ENCODE measurements around the gene ATRX. TPM values are rescaled to one million over a fixed set of nuclear protein-coding genes. Genes with fewer than 3 reads are reported as not detected.

The ATRX gene
- total and polyA plus RNA-seq, 3 donors from 2014 or later = 4.1 to 104 (median 84.4) TPM

- H3K4me3 ChIP-seq = no peak overlapping the region
- no peaks in the 10 kb centered on the region for H3K36me3 ChIP-seq (ENCODE audit: low read depth, missing control alignments)
- H3K4me1 ChIP-seq = no peaks in the 10 kb centered on the region
- TF ChIP-seq, protein P1, sequence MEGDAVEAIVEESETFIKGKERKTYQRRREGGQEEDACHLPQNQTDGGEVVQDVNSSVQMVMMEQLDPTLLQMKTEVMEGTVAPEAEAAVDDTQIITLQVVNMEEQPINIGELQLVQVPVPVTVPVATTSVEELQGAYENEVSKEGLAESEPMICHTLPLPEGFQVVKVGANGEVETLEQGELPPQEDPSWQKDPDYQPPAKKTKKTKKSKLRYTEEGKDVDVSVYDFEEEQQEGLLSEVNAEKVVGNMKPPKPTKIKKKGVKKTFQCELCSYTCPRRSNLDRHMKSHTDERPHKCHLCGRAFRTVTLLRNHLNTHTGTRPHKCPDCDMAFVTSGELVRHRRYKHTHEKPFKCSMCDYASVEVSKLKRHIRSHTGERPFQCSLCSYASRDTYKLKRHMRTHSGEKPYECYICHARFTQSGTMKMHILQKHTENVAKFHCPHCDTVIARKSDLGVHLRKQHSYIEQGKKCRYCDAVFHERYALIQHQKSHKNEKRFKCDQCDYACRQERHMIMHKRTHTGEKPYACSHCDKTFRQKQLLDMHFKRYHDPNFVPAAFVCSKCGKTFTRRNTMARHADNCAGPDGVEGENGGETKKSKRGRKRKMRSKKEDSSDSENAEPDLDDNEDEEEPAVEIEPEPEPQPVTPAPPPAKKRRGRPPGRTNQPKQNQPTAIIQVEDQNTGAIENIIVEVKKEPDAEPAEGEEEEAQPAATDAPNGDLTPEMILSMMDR (IDR thresholded peaks at IDR 0.05) = no peak
- no peak for TF ChIP-seq POLR2A (IDR thresholded peaks at IDR 0.05)
- 93 to 100% methylated on average over 1 of the region's 1 CpG for WGBS, 2 donors
- no peaks in the 10 kb centered on the region for H3K9me3 ChIP-seq
- H3K27me3 ChIP-seq = no peaks in the 10 kb centered on the region
- intact Hi-C loops (cut with DNase I; ENCODE audit: low total_unique reads) = no loop called here
- DNase-seq = no peak
- H3K27ac ChIP-seq = no peak overlapping the region
Measured at GRCh38 chrX:77617206-77617605, 168.8 kb downstream of the ATRX start.

- intact Hi-C loops (cut with DNase I; ENCODE audit: low total_unique reads) = no loop called here
- TF ChIP-seq, protein P1 (IDR thresholded peaks at IDR 0.05) = no peak
- no peak for TF ChIP-seq POLR2A (IDR thresholded peaks at IDR 0.05)
- Histone ChIP-seq H3K4me3 (no peak overlapping the region), H3K27ac (no peak overlapping the region), H3K9me3 (no peaks in the 10 kb centered on the region), H3K4me1 (no peaks in the 10 kb centered on the region), H3K36me3 (ENCODE audit: low read depth, missing control alignments) (no peaks in the 10 kb centered on the region), H3K27me3 (no peaks in the 10 kb centered on the region)
- no peak for DNase-seq
- 50 to 67% methylated on average over 1 to 2 of the region's 2 CpGs for WGBS, 2 donors
Measured at GRCh38 chrX:77603635-77604336, 182.2 kb downstream of the ATRX start.

- Histone ChIP-seq H3K4me1 (no peaks in the 10 kb centered on the region), H3K9me3 (no peaks in the 10 kb centered on the region), H3K27ac (no peak overlapping the region), H3K4me3 (no peak overlapping the region), H3K36me3 (ENCODE audit: low read depth, missing control alignments) (no peaks in the 10 kb centered on the region), H3K27me3 (no peaks in the 10 kb centered on the region)
- TF ChIP-seq, protein P1 (IDR thresholded peaks at IDR 0.05) = no peak
- TF ChIP-seq POLR2A (IDR thresholded peaks at IDR 0.05) = no peak
- WGBS, 2 donors = 93 to 100% methylated on average over 1 of the region's 1 CpG
- no peak for DNase-seq
- intact Hi-C loops (cut with DNase I; ENCODE audit: low total_unique reads) = no loop called here
Measured at GRCh38 chrX:77597511-77597910, 188.5 kb downstream of the ATRX start.

- Histone ChIP-seq H3K36me3 (ENCODE audit: low read depth, missing control alignments) (no peaks in the 10 kb centered on the region), H3K4me1 (no peaks in the 10 kb centered on the region), H3K27me3 (no peaks in the 10 kb centered on the region), H3K4me3 (no peak overlapping the region), H3K27ac (no peak overlapping the region), H3K9me3 (no peaks in the 10 kb centered on the region)
- intact Hi-C loops (cut with DNase I; ENCODE audit: low total_unique reads) = no loop called here
- no peak for TF ChIP-seq POLR2A (IDR thresholded peaks at IDR 0.05)
- TF ChIP-seq, protein P1 (IDR thresholded peaks at IDR 0.05) = peak in 1 of 3 experiments; percentile 16
- 48 to 50% methylated on average over 1 of the region's 1 CpG for WGBS, 2 donors
- DNase-seq = no peak
Measured at GRCh38 chrX:77597090-77597489, 188.9 kb downstream of the ATRX start.

- intact Hi-C loops (cut with DNase I; ENCODE audit: low total_unique reads) = no loop called here
- DNase-seq = no peak
- Histone ChIP-seq H3K4me3 (no peak overlapping the region), H3K36me3 (ENCODE audit: low read depth, missing control alignments) (no peaks in the 10 kb centered on the region), H3K9me3 (no peaks in the 10 kb centered on the region), H3K27me3 (no peaks in the 10 kb centered on the region), H3K4me1 (no peaks in the 10 kb centered on the region), H3K27ac (no peak overlapping the region)
- WGBS, 2 donors = 81 to 85% methylated on average over 4 of the region's 4 CpGs
- TF ChIP-seq, protein P1 (IDR thresholded peaks at IDR 0.05) = no peak
- no peak for TF ChIP-seq POLR2A (IDR thresholded peaks at IDR 0.05)
Measured at GRCh38 chrX:77595848-77596247, 190.2 kb downstream of the ATRX start.

All from testis (tissue), 3 donors.